ENCODE data around the gene RABAC1.

Gene RABAC1

DNA sequence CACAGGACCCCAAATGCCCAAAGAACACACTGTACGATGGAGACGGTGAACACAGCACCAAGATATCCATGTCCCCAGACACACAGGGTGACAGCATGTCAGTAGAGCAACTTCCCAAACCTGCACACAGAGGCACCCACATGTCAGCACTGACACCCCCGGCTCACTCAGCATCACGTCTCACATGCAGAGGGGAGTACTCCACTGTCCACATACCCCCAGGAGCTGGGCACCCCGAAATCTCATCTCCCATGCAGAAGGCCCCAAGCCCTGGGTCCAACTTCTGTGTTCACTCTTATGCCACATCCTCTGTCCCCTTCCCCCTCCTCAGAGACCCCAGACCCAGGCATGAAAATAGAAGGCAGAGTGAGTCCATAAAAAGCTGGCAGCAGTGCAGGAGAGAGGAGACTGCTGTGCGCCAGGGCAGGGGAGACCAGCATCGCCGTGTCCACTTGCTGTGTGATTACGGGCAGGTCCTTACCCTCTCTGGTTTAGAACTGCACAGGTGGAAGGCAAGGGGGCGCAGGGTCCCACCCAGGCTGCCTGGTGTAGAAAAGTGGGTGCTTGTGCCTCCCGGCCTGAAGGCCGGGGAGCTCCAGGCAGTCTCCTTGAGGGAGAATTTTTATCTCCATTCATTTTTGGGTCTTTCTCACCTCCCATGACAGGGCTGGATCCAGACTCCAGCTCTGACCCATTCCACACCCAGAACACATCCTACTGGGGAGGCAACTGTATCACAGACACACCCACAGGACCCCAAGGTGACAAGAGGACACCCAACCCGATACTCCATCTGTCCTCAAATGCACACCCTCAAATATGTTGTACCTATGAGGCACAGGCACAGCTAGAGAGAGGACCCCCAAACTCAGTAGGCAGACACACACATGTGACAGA, 47.9 kb downstream of the RABAC1 start:
- H3K27ac ChIP-seq: no peak overlapping the region
- H3K4me3 ChIP-seq: no peak overlapping the region
- no peak for DNase-seq (ENCODE audit: low spot score)
- TF ChIP-seq, protein P1, sequence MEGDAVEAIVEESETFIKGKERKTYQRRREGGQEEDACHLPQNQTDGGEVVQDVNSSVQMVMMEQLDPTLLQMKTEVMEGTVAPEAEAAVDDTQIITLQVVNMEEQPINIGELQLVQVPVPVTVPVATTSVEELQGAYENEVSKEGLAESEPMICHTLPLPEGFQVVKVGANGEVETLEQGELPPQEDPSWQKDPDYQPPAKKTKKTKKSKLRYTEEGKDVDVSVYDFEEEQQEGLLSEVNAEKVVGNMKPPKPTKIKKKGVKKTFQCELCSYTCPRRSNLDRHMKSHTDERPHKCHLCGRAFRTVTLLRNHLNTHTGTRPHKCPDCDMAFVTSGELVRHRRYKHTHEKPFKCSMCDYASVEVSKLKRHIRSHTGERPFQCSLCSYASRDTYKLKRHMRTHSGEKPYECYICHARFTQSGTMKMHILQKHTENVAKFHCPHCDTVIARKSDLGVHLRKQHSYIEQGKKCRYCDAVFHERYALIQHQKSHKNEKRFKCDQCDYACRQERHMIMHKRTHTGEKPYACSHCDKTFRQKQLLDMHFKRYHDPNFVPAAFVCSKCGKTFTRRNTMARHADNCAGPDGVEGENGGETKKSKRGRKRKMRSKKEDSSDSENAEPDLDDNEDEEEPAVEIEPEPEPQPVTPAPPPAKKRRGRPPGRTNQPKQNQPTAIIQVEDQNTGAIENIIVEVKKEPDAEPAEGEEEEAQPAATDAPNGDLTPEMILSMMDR (IDR thresholded peaks at IDR 0.05): no peak

DNA sequence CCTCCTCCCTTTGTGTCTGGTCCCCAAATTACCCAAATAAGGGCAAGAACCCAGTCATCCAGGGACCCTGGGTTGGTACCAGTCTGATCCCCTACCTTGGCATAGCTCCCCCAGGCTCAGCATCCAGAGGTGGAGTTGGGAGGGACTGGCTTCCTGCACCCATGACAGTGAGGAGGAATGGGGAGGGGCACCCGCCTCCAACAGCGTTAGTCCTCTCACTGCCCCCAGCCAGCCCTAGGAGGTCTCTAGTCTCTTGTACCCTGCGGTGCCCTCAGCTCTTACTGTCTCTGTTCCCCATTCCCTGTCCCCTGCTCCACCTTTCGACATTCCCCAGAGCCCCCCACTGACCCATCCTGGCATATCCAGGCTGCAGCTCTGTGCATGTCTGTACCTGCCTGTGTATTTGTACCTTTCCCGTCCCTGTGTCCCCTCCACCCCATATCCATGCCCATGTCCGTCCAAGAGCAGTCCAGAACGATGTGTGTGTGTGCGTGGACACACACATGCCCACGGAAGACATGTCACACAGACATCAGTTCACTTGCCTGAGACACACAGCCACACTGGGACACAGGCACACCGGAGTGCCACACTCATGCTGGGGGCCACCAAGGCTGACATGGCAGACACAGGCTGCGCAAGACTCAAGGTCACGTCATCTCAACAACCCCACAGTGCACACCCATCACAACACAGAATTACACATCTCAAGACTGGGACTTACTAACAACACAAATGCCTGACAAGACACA, 48.7 kb downstream of the RABAC1 start:
- H3K4me3 ChIP-seq: no peak overlapping the region
- TF ChIP-seq, protein P1 (IDR thresholded peaks at IDR 0.05): no peak
- no peak for DNase-seq (ENCODE audit: low spot score)
- no peak overlapping the region for H3K27ac ChIP-seq

DNA sequence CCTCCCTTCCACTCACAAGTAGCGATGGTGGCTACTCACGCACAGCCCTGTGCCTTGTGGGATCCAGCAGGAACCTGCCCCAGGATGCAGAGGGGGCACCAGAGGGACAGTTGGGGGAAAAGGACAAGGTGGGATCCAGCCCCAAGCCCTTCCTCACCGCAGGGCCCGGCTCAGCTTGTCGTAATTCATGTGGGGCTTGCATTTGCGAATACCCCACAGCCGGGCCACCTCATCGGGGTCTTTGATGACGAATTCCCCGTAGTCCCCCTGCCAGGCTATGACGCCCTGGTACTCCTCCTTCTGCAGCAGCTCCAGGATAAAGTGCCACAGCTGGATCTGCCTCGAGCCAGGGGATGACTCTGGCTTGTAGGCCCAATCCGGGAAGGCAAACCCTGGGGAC, 49.4 kb downstream of the RABAC1 start:
- TF ChIP-seq, protein P1 (IDR thresholded peaks at IDR 0.05): no peak
- no peak for DNase-seq (ENCODE audit: low spot score)
- no peak overlapping the region for H3K4me3 ChIP-seq
- H3K27ac ChIP-seq: no peak overlapping the region

DNA sequence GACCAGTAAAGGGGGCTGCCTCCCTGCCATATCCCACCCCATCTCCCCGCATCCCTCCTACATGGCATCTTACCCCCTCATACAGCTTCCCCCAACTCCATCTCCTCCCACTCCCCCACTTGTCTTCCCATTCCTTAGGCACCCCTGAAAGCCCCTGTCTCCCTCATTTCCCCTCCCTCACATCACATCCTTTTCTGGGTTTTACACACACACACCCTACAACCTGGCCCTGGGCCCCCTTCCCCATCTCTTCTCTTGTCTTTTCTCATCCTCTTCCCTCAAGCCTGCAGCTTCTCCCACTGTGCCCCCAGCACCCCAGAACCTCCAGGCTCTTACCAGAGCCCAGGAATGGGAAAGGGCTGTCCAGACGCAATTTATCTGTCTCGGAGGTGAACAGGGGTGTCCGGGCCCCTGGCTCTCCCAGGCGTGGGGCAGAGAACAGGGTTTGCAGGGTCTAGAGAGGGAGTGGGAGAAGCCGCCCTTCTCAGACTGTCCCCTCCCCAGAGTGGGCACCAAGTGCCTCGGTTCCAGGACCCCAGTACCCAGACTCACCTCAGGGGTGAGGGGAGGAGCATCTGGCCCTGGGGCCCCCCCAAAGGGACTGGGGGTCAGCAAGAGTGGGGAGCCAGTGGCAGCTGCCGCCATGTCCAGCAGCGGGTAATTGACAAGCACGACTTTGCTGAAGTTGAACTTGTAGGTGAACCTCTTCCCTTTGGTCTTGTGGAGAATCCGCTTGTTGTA, 50.2 kb downstream of the RABAC1 start:
- Histone ChIP-seq H3K4me3 (no peak overlapping the region), H3K27ac (no peak overlapping the region)
- TF ChIP-seq, protein P1 (IDR thresholded peaks at IDR 0.05): no peak
- DNase-seq (ENCODE audit: low spot score): no peak

DNA sequence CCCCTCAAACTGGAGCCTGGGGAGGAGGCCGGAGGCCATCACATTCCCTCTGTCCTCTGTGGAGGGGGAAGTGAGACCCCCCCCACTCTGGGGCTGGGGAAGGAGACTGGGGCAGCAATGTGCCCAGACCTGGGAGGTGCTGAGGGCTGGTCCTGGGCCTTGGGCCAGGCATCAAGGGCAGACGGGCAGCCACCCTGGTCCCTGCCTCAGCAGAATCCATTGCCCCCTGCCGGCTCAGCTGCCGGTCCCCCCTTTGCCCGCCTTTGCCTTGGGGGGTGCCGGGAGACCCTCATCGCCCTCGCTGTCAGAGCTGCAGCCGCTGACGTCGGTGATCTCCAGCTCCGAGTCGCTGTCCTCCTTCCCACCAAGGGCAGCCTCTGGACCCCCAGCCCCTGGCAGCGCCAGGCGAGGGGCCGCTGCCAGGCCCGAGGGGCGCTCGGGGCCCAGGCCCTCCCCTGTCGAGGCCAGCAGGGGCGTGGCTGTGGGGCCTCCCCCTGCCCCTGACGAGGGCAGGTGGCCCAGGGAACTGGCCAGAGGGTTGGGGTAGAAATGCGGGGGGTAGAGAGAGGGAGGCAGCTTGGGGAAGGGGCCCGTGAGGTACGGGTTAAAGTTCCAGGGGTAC, 51.0 kb downstream of the RABAC1 start:
- Histone ChIP-seq H3K27ac (no peak overlapping the region), H3K4me3 (no peak overlapping the region)
- TF ChIP-seq, protein P1 (IDR thresholded peaks at IDR 0.05): no peak
- DNase-seq (ENCODE audit: low spot score): no peak

DNA sequence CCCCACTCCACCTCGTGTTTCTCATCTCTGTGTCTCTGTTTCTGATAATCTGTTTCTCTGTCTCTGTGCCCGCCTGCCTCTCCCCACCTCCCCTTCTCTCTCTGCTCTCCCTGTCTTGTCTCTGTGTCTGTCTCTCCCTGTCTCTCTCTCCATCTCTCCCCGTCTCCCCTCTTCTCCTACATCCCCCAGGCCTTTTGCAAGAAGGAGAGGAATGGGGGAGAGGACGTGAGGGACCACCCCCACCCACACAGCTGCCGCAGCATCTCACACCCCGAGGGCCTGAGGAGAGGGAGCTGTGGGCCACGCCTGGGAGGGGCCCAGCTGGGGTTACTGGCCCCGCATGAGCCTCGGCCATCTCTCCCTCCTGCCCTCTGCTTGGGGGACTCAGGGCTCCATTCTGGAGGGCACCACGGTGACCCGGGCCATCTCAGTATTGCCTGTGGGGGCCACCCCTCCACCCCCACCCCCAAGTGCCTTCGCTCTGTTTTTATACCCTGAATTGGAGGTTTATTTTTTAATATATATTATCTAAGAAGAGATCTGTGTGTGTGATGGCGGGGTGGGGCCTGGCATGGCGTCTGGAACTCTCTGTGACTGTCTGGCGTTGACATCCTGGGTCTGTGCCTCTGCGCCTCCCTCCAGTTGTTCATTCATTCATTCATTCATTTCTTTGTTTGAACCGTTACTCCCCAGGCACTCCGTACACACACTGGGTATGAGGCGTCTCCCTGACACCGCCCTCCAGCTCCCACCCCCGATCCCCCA, 52.0 kb downstream of the RABAC1 start:
- DNase-seq (ENCODE audit: low spot score): no peak
- Histone ChIP-seq H3K4me3 (no peak overlapping the region), H3K27ac (no peak overlapping the region)
- TF ChIP-seq, protein P1 (IDR thresholded peaks at IDR 0.05): no peak
